GM19351 (cell line): ENCODE data around the gene IL1RL1.

Experiments used
- ATAC-seq: cut with Tn5 transposase; IDR thresholded peaks from one replicate; pipeline ENCODE4 v1.9.1; 2021; ENCODE audit warnings: mild to moderate bottlenecking, moderate library complexity; ENCODE audit not compliant: unreplicated experiment

Gene IL1RL1

DNA sequence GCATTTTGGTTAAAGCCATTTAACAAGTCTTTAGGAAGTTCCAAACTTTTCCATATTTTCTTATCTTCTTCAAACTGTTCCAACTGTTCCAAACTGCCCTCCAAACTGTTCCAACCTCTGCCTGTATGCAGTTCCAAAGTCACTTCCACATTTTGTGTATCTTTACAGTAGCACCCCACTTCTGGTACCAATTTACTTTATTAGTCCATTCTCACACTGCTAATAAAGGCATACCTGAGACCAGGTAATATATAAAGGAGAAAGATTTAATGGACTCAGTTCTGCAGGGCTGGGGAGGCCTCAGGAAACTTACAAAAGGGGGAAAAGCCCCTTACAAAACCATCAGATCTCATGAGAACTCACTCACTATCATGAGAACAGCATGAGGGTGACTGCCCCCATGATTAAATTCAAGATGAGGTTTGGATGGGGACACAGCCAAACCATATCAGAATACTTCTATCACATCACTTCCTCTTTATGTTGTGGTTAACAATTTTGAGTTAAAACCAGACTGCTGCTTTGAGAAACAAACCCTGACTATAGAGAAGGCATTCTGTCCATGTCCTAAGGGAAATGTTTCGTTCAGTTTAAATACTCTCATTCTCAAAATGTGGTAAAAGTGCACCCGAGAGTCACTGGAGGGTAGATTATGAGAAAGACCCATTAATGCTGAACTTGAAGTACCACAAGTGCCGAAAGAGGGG lies 55.2 kb downstream of the IL1RL1 start:
- ATAC-seq = peak; percentile 70

DNA sequence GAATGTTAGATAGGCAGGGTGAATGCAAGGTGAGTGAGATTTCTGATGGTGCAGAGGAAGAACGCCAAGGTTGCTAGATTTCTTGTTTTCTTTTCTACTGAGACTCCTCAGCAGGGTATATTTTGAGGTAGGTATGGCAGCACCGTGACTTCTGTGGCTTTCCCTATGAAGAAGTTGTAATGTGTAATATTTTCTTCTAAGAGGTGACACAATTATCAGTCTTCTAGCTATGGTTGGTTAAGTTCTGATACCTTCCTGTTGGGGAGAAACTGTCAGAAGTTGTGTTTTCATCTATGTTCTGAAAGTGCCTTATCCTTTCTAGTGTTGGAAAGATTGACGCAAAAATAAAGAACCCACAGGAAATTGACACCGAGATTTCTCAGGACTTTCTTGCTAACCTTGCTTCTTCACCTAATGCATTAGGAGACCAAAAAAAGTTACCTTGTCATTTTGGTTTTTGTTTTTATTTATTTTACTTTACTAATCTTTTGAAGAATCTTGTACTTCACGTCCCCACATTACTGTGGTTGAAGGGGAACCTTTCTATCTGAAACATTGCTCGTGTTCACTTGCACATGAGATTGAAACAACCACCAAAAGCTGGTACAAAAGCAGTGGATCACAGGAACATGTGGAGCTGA lies 56.1 kb downstream of the IL1RL1 start:
- peak; percentile 70 for ATAC-seq

DNA sequence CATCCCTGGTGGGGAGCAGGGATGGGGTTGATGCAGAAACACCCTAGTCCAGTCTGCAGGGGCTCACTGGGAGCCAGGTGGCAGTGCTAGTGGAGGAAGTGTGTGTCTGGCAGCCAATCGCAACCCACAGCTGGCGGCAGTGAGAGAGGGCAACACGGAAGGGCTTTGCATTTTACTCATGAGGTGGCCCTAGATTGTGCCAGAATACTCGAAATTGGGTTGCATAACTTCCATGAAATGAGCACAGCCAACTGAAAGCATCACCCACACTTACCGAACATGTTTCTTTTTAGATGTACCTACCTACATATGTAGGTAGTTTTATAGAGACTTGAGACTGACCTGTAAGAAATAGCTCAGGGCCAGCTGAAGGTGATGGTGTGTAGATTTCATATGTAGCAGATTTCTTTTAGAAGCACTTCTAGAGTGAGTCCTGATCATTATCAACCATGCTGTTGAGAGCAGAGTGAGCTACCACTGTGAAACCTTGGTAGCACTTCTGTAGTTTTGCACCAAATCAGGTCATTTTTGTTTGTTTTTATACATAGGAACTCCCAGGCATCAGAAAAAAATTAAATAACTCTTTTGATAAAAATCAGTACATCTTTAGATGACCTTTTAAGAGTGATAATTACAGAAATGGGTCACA lies 57.2 kb downstream of the IL1RL1 start:
- no peak for ATAC-seq

DNA sequence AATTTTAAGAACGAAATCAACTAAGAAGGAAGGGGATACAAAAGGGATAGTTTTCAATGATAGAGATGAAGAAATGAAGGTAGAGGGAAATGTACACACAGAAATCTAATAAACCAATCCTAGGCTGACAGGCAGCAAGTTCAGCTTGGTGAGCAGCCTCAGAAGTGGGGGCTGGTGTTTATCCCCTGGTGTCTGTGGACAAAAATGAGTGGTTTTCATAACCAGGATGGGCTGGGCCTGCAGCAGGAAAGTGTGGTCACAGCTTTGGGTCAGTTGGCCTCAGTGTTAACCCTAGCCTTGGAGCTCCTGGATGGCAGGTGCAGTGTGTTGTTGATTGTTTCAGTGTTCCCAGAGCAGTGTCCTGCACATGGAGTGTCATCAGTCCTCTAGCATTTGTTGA lies 58.5 kb downstream of the IL1RL1 start:
- no peak for ATAC-seq

DNA sequence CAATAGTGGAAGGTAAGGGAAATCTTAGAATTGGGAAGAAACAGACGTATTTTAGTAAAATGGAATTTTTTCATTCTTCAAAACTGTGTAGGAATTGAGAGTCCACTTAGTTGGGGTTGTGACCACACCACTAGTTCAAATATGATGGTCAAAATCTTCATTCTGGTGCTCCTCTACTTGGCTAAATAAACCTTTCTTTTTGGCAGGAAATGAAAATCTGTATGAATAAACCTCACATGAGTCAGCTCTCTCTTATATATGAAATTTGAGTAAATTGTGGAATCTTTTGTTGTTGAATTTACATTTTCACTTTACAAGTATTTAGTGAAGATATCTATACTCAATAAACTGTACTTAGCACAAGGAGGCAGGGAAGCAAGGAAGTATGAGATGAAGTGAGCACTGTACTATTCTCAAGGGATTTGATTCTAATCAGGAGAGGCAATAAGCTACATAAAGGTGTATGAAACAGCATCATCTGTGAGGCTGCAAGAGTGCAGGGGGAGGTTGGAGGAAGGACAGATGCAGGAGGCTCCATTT lies 64.8 kb downstream of the IL1RL1 start:
- ATAC-seq = no peak

DNA sequence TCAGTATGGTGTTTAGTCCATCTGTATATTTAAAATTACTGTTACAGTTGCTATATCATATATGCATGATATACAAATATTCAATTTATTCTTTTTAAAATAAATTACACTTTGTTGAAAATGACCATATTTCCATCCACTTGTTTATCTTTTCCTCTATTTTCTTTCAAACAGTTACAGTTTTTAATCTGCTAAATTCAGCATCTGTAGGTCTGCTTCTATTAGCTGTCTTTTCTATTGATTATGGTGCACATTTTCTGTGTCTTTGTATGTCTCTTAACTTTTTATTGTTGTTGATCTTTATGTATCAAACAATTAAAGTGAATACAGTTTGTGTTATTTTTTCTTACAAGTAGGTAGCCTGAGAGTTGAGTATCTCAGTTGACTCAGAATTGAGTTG lies 72.4 kb downstream of the IL1RL1 start:
- ATAC-seq = no peak

DNA sequence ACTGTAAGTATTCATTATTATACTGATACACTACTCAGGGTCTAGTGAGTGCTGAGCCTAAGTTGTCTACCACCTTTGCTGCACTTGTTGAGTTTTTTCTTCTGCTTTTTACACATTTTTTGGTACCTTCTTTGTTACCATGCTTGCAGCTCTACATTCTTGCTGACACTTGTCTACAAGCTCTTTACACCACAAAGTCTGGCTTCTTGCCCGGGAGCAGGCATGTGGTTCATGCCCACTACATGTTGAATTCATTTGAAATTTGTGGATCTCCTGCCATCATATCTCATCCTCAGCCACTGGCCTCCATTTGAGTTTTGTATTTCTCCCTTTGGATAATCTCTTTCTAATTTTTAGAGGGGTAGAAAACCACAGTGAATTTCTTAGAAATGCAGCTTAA lies 74.2 kb downstream of the IL1RL1 start:
- ATAC-seq = no peak

DNA sequence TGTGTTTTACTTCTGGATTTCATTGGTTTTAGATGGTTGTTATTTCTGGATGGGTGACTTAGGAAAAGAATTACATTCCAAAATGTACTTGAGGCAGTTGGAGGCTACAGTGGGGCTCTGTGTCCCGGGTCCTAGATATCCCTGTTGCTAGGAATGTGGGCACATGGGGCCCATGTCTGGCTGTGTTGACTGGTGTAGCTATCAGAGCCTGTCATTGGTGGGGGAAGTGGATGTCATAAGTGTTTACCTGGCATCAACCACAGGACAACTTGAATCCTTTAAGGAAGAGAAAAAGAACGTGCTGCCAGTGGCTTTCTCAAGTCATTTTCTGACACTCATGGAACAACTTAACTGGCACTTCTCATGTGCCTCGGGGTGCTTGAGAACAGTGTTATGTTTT lies 74.6 kb downstream of the IL1RL1 start:
- no peak for ATAC-seq

DNA sequence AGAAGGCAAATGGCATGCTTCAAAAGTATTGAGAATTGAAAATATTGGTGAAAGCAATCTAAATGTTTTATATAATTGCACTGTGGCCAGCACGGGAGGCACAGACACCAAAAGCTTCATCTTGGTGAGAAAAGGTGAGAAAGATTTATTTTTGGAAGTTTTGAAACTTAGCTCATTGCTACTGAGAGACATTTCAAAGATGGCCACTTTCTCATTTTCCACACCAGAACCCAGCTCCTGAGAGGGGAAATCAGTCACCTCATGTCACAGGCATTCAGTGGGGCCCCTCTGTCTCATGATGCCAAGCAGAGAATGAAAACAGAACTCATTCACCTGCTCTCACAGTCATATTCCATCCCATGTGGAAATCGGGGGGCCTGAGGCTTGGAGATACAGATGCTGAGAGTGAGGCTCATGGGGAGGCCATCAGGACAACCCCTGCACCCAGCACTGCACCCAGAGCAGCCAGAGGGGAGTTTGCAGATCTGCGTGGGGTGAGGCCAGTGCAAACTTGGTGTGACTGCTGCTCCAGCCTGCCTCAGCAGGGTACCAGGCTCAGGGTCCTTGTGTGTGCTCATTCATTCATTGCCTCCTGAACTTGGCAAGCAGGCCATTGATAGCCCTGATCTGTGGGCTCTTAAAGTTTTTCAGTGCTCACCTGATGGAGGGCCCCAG lies 75.6 kb downstream of the IL1RL1 start:
- ATAC-seq = peak; percentile 56

DNA sequence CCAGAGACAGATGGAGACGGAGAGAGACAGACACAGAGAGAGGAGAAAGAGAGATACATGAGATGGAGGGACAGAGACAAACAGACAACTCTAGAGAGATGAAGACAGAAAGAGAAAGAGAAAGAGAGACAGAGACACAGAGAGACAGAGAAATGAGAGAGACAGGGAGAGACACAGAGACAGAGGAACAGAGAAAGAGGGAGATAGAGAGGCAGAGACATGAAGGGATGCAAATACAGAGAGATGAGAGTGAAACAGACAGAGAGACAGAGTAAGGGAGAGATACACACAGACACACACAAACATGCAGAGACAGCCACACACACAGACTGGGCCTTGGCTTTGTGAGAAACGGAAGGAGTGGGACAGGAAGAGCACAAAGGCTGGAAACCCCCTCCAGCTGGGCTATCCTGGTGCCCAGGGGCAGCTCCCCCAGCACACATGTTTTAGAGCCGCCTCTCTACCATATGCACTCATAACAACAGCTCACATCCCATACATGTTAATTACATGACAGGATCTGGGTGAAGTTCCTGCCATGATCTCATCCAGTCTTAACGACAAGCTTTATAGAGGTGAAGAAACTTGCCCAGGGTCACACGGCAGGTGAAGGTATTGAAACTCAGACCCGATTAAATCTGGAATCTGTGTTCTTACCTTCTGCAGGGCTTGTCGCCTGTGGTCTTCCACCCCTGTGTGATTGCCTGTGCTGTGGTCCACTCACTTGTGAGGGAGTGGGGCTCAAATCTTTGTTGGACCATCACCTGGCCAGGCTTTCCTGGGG lies 76.6 kb downstream of the IL1RL1 start:
- no peak for ATAC-seq

DNA sequence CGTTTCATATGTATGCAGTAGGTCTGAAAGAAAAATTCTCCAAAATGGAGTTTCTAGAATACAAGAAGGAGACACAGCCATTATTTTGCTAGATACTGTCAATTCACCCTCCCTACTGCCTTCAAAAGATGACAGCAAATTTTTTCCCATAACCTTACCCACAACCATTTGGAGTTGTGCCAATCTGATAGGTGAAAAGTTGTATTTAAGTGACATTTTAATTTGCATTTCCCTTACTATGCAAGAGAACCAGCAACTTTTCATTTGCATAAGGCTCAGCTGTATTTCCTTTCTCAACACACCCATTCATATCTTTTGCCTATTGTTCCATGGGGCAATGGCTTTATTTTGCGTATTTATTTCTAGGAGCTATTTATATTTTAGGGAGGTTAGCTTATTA lies 80.2 kb downstream of the IL1RL1 start:
- ATAC-seq = no peak

DNA sequence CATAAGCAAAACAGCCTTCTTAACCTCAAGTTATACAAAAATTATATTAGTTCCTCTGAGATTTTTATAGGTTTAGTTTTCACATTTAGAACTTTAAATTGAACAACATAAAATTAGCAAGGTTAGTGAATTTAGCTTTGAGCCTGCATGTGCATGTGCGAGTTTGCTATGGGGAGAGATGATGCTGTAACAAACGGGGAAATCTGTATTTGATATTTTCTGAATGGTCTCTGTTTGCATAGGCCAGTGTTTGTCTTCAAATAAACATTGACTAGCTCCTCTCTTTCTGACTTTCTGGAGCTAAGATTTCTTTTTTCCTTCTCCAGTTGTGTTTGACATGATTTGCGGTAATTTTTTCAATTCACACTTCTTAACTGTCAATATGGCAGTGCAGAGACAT lies 80.7 kb downstream of the IL1RL1 start:
- ATAC-seq = no peak

DNA sequence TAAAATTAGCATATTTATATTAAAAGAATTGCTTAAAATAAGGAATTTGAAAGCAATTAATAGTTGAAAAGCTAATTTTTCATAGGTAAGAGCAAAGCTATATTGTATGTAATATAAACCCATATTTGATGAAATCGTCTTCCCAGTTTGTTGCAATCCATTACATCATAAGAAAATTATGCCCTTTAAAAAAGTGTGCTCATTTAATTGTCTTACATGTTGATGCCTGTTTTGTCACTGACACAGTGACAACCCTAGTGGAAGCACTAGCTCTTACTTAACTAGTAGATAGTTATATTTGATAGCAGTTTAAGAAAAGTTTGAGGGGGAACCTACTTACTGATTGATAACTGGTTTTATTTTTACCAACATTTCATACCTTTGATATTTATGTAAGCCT lies 81.6 kb downstream of the IL1RL1 start:
- ATAC-seq = no peak

DNA sequence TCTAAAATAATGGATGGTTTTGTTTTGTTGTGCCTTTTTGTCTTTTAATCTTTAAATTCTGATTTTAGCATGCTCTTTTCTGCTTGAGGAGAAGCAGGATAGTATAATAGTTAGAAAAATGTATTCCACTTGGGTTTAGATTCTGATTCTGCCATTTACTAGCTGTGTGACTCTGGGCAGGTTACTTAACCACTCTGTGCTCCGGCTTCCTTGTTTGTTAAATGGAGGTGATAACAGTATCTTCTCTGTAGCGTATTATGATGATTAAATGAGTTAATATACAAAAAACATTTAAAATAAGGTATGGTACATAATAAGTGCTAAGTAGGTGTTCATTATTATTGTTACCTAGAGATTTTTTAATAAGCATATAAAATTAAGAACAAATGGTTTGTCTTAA lies 84.6 kb downstream of the IL1RL1 start:
- ATAC-seq = no peak

DNA sequence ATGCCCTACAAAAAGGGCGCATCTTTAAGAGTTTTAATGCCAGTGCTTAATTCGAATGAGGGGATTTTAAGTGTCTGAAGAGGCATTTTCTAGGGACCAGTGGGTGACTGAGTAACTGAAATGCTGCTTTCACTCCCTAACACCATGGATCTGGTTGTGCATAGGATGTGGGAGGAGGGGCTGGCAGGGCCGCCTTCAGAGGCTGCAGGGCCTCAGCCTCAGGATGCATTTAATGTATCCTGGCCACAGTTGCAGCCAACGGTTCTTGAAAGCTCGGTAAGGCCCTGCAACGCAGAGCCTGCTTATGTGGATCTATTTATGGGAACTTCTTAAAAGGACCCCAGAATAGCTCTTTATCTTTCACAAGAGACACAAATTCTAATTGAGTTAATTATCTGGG lies 85.8 kb downstream of the IL1RL1 start:
- ATAC-seq = no peak

DNA sequence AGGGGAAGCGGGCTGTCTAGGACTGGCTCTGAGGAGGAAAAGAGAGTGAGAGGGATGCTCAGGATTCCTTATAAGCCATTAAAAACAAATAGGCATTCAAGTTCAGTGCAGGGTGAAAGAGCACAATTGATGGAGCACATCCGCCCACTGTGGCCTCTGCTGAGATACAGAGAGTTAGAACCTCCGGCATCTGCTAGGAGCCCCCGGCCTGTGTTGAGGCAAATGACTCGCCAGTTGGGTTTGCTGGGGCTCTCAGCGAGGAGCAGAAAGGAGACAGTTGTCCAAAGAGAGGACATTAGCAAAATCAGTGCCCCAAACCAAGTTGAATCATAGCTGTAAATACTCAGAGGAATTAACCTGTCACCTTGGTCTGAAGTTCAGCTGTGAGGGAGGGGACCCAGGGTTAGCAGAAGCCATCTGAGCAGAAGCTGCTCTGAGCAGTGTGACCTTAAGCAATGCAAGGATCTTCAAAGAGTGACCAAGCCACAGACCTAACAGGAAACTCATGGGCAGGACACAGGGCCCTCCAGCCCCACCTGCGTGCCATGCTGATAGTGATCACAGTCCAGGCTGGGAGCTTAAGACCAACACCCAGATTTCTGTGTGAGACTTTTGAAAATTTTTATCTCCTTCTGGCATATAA lies 88.3 kb downstream of the IL1RL1 start:
- ATAC-seq = no peak

DNA sequence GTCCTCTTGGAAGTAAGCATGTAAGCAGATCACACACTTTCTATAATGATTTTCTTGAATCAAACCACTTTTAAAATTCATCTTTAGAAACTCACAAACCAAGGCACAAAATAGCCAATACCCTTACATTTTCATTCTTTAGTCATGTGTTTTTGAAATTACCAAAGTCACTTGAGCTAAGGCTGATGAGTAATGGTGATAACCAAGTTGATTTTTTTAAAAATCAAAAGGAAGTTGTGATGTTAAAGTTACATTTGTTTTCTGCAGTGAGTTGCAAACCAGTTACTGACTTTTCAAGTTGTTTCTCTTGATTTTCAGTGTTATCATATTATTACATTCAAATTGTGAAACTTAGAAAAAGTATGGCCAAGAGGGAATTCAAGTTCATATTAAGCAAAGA lies 90.1 kb downstream of the IL1RL1 start:
- ATAC-seq = no peak
